HG03095 (cell line): ENCODE data around the gene ACSL6.

Experiments used
- ATAC-seq: cut with Tn5 transposase; IDR thresholded peaks from one replicate; pipeline ENCODE4 v1.9.1; 2021; ENCODE audit warnings: moderate library complexity; ENCODE audit not compliant: unreplicated experiment

The ACSL6 gene, protein sequence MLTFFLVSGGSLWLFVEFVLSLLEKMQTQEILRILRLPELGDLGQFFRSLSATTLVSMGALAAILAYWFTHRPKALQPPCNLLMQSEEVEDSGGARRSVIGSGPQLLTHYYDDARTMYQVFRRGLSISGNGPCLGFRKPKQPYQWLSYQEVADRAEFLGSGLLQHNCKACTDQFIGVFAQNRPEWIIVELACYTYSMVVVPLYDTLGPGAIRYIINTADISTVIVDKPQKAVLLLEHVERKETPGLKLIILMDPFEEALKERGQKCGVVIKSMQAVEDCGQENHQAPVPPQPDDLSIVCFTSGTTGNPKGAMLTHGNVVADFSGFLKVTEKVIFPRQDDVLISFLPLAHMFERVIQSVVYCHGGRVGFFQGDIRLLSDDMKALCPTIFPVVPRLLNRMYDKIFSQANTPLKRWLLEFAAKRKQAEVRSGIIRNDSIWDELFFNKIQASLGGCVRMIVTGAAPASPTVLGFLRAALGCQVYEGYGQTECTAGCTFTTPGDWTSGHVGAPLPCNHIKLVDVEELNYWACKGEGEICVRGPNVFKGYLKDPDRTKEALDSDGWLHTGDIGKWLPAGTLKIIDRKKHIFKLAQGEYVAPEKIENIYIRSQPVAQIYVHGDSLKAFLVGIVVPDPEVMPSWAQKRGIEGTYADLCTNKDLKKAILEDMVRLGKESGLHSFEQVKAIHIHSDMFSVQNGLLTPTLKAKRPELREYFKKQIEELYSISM

DNA sequence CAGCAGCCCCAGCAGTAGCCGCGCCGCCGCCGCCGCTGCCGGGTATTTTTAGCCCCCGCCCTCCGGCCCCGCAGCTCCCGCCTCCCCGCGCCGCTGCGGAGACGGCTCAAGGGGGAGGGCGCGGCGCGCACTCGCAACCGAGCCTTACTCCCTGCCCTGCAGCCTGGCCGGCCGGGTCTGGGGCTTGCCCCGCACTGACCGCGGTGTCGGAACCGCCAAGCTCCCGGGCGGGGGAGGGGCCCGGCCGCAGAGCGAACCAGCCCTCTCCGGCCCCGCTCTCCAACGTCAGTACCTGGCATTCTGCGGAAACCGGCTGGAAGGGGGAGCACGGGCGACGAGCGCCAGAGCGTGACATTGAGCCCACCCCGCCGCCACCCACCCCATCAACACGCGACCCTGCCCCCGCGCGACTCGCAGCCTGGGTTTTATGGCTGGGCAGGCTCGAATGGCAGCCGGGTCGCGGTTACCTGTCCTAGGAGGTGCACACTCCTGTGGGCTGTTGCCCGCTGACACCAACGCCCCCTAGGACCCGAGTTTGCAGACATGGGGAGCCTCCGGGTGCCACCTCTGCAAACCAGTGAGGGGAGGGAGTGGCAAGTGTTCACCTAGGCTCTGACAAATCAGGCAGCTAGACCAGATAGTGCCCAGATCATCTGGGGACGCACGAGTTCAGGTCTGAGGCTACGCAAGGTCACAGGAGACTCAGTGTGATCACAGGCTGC lies at the start of gene ACSL6:
ACSL6 (minus strand) TSS at position 37 of the 722 bp plus-strand sequence. CDS start 105 bp downstream, outside the sequence.
- no peak for ATAC-seq

DNA sequence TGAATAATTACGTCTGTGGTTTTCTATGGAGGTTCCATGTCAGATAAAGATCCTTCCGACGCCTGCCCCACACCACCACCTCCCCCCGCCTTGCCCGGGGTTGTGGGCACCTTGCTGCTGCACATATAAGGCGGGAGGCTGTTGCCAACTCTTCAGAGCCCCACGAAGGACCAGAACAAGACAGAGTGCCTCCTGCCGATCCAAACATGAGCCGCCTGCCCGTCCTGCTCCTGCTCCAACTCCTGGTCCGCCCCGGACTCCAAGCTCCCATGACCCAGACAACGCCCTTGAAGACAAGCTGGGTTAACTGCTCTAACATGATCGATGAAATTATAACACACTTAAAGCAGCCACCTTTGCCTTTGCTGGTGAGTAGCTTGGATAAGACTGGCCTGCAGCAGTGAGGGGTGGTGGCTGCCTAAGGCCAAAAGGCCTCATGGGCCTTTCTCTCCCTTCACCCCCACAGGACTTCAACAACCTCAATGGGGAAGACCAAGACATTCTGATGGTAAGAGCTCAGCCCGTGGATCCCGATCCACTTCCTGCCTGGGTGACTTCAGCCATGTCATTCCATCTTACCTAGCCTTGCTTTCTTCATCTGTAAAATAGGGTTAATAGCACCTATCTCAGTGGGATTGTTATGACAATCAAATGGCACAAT lies 49.2 kb upstream of the ACSL6 start, which contains the start of gene IL3:
IL3 (plus strand) TSS at position 155 of the 661 bp plus-strand sequence; CDS start at position 207, 52 bp downstream.
- ATAC-seq: no peak

DNA sequence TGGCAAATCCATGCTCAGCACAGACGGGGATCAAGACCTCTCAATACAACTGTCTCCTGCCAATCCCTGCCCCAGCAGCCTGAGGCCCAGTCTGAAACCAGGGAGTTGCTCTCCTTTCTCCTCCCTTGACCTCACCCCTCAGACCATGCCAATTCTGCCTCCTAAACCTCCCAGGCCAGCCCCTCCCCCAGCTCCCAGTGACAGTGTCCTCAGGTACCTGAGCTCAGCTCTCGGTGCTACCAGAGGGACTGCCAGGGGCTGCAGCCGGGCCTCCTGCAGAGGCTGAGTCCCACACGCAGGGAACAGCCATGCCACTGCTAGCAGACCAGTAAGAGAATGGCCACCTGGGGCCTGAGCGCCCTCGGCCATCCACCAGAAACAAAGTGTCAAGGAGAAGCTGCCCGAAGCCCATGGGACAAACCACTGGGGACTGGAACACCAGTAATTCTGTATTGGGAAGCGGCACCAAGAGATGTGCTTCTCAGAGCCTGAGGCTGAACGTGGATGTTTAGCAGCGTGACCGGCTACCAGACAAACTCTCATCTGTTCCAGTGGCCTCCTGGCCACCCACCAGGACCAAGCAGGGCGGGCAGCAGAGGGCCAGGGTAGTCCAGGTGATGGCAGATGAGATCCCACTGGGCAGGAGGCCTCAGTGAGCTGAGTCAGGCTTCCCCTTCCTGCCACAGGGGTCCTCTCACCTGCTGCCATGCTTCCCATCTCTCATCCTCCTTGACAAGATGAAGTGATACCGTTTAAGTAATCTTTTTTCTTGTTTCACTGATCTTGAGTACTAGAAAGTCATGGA lies 48.4 kb upstream of the ACSL6 start:
- ATAC-seq: no peak

DNA sequence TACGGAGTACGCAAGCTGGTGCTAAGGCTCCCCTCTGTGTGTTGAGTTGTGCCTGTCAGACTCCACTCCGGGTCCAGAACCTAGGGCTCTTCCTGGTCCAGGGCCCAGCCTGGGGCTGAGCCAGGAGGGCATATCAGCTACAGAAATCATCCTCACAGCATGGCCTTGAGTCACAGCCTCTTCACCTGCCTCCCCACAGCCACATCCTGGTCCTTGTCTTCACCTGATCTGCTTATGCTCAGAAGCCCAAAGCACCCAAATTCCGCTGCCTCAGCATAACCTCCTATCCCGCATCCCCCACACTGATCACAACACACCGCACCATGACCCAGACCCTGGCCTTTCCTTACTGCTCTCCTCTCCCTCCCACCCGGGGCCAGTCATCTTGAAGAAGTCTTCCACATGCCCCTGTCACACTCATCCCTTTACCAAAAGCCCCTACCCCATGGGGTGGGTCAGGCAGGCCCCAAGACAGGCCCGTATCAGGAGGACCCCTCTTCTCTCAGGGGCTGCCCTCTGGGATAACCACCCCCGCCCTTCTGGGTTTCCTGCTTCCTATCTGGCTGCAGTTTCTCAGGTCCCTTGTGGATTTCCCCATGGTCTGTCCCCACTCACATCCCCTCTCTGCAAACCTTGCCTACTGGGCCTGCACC lies 47.7 kb upstream of the ACSL6 start:
- ATAC-seq: no peak

DNA sequence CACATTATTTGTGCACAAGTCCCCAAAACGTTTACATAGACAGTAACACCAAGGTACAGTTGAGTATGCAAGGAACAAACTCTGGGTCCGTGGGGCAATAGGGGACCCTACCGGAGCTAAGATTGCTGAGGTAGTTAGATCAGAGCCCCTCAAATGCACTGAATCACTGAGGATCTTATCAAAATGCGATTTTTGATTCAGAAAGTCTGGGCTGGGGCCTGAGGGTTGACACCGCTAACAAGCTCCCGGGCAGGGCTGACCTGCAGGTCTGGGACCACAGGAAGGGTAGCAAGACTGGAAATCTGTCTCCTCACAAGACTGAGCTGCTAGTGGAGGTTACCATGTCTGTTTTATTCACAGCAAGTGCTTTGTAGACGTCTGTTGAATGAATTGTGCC lies 47.2 kb upstream of the ACSL6 start:
- ATAC-seq: no peak

DNA sequence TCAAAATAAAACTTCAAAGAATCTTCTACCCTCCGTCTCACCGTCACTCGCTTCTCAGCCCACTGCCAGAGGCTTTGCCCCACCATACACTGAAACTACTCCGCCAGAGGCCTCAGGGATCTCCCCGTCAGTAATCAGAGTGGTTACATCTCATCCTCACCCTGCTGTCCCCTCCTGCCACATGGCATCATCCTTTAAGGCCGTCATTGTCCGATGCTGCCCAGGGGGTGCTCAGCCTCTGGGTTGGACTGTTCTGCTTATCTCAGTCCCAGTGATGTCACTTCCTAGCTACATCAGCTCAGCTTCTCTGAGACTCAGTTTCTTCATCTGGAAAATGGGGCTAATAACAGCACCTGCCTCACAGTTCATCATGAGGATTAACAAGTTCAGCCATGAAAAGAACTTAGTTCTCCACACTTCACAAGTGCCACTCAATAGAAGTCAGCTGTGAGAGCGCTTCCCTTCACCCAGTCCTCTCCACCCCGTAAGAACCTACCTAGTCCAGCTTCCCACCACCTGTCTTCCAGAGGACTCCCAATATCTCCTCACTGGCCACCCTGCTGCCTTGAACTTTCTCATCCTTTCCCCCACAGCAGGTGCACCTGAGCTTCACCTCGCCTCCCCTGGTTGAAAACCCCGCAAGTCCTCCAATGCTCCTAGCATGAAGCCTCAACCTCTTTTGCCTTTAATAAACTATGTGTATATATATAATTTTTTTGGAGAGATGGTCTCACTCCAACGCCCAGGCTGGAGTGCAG lies 46.2 kb upstream of the ACSL6 start:
- ATAC-seq: no peak

DNA sequence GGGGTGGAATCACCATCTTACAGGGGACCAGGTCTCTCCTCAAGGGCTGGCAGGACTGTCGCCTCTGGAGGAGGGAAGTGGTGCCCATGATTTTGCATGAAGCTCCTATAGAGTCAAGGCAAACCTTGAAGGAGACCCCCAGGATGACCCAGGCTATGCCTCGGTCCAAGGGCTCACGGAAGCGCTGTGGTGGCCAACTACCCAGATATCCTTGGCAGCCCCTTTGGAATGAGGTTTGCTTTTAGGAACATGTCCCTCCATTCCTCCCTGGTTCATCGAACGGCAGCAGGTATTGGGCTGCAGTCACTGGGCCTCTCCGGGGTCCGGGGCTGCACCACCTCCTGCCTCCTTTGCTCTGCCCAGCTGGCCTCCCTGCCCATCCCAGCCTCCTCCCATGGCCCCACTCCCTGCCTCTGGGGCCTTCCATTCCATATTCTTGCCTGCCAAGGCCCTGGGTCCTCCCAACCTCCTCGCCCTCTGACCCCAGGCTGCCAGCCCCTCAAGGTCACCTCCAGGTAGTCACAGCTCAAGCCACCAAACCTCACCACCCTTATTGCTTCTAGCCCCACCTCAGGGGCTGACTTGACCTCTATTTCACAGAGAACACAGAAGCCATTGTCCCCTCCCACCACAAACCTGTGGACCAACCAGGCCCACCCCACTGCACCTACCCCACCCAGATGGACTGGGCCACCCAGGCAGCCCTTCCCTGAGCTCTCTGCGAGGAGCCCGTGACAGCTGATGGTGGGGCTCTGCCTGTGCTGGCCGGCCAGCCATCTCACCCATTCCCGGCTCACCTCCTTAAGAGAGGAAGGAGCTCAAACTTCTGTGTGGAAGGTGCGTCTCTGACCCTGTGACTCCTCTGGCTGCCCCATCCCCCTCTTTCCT lies 45.4 kb upstream of the ACSL6 start:
- ATAC-seq: no peak

DNA sequence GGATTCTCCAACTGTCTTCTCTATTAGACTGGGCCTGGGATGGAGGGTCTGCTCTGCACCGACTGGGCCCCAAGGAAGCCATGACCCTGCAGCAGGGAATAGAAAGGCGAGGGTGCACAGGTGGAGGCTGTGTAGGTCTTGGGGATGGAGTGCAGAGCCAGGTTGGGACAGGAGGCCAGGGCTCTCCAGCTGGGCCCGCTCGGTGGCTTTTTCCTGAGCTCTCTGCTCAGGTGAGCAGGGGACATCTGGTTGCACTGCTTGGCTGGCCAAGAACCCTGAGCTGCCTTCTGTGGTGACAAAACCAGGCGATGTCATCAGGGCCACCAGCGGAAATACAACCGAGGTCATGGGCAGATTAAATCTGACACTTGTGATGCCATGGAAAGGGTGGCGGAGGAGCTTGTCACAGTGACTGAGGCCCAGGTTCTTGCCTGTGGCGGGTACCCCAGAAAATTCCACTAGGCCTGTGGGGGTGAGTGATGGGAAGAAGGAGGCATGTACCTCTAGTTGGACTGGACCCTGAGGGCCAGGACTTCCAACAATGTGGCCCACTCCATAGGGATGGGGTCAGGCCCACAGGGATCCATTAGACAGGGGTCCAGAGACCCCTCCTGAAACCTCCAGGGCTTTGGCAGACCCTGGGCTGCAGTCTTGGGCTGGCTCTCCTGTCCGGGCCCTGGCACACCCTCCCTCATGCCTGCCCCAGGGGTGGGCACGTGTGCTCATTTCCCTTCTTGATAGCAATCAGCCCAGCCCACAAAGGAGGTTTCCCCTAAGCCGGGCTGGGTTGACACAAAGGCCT lies 44.6 kb upstream of the ACSL6 start:
- ATAC-seq: no peak

DNA sequence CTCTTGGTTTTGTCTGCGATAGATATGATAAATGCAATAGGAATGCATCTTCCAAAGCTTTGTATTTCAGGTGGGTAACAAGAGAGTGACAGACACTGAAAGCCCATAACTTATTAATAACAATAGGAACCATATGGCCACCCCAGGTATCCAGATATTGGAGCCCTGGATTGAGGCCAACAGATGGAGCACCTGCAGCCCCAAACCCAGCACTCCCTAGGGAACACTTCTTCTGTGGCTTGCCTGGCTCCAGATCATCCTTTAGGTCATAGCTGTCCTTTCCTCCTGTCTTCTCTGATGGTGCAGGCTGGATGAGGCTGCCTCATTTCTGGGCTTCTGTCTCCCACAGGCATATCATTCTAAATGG lies 44.0 kb upstream of the ACSL6 start:
- ATAC-seq: no peak

DNA sequence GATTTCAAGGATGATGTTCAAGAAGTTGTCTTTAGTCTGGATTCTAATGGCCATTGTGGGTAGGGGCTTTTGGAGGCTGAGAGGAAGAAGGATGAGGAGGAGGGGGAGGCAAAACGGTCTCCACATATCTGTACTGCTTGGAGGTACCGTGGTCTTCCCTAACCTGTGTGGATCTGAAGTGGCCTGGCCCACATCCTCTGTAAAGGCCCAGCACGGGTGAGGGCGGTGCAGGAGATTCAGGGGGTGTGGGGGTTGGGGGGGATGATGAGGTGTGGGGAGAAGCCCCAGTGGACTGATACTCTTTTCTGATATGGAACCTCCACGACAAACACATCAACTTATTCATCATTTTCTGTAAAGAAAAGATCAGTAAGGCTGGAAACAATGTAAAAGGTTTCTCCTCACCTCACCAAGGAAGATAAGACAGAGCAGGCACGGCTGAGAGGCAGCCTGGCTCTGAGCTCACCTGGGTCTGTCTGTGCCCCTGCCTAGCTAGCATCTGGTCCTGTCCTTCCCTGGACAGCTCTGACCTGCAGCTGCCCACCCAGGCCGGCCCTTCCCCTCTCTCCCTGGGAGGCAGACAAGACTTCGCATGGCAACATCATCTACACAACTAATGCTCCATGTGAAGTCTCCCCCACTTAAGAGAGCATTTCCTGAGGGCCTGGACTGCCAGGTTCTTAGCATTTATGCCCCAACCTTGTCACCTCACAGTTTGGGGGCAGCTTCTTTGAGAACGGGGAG lies 43.4 kb upstream of the ACSL6 start:
- ATAC-seq: no peak

DNA sequence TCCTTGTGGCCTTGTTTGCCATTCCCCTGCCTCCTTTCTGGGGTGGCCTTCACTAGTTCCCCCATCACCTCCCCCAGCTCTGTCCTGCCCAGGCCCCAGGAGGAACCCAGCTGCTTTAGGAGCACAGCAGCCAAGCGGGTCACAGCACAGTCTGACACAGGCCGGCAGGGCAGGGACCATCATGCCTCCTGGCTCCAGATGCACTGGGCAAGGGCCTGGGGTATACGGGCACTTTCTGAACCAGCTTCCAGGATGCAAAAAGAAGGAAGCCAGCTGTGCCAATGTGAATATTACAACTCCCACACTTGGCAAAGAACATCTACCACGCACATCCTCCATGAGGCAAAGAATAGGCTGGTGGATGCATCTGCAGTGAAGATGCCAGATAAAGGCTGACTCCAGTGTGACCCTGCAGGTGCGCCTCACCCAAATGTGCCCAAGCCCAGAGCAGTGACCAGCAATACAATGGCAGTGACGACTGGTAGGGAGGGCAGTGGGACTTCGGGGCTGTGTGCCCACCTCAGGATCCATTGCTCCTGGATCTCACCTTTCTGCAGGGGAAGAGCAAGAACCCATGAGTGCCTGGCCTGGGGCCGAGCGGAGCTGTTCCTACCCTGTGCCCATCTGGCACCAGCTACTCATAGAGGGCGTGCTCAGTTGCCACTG lies 42.7 kb upstream of the ACSL6 start:
- no peak for ATAC-seq

DNA sequence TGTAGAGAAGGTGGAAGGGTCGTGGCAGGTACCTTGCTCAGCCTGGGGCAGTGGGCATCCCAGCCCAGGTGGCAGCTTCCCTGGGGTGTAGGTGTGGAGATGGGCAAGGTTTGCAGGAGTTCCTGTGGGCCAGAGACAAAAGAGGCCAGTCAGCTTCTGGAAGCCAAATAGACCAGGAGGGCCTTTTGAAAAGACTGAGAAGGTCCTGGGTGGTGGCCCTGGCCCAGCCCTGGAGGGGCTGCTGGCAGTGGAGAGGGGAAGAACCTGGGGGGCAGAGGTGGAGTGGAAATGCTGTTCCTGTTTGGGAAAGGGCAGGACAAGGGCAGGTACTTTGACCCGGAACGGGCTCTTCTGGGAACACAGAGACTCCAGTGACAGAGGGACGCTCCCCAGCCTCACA lies 42.0 kb upstream of the ACSL6 start:
- ATAC-seq: no peak

DNA sequence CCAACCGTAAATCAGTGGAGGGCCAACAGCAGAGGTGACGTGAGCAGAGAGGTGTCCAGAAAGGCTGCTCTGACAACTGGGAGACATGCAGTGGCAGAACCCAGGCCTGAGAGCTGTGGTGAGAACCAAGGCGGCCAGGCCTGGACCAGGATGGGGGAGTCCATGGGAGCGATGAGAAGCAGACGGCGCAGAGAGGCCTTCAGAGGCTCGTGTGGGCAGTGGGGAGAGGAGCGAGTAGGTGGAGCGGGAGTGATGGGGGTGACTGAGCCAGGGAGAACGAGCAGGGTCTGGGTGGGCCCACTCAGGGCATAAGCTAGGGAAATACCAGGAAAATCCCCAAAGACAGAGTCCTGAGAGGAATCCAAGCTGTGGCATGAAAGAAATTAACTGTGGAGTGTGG lies 41.1 kb upstream of the ACSL6 start:
- no peak for ATAC-seq

DNA sequence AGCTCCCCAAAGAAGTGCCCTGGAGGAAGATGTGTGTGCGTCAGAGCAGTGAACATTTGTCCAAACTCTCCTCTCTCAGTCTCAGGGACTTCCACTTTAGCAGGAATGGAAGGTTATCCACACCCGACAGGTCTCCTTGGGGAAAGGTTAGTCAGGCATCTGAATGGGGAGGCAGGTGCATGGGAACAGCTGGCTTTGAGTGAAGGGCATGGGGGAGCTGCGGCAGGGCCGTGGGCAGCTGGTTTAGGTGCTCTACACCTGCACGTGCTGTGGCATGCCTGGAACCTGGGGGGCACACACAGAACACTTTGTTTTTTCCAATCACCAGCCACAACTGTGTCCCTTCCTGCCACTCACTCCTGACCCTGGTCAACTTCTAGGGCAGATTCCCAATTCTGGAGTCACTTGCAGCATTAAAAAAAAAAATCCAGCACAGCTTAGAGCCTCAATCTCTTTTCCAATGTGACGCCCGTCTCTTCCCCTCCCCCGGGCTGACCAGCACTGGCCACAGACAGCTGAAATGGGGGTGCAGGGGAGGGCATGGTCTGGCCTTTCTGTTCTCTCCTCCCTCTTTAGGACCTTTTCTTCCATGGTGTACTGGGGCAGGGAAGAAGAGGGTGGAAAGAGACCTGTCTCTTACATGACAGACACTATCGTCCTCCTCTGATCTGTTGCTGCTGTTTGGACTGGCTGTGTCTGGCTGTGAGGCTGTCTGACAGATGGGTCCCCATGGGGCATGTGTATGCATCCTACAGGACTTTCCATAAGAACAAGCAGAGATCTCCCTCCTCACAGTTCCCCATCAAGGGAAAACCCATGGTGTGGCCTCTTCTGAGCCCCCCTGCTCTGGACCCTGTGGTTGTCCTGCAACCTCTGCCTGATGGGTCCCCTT lies 39.4 kb upstream of the ACSL6 start:
- ATAC-seq: no peak

DNA sequence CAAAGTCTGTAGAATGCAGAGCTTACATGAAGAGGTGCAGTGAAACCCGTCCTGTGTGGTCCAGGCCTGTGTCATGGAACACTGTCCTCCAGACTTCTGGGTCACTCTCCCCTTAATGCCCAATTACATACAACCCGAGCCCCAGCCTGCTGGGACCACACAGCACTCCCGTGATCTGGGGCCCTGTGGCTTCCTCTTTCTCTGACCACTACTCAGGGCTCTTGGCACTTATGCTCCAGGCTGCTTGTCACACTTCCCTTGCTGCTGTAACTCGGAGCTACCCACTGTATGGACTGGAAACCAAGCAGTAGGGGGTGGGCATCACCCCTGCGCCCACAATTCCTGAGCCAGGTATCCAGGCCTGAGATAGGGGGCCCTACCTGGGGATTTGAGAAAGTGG lies 38.7 kb upstream of the ACSL6 start:
- no peak for ATAC-seq
